Effector memory CD8-positive, alpha-beta T cell (primary cell): ENCODE measurements around the gene SPIN2A.
"Not testable (repeated sequence)": the region's sequence is repeated elsewhere in the genome, so short reads cannot be mapped to it uniquely, and the experiment has no call there.

ENCODE experiments used
- ATAC-seq: fragments of 150-1000 bp; cut with Tn5 transposase; replicated peaks from 2 replicates; pipeline ENCODE4 v1.10.0; 2021; ENCODE audit warnings: mild to moderate bottlenecking, moderate library complexity
- DNase-seq, 3 experiments: peaks; one replicate each; pipeline ENCODE4 v3.0.0; 2021
- H3K27ac Mint-ChIP-seq, 2 donors: one replicate each; pipeline ENCODE4 v1.8.0; 2022; ENCODE audit warnings: mild to moderate bottlenecking in 2 of 2, mixed read lengths in 2 of 2, moderate library complexity in 2 of 2
- H3K27me3 Mint-ChIP-seq, 2 donors: one replicate each; pipeline ENCODE4 v1.8.0; 2022; ENCODE audit warnings: mixed read lengths in 2 of 2
- H3K36me3 Mint-ChIP-seq: one replicate; pipeline ENCODE4 v1.8.0; 2022; ENCODE audit warnings: mild to moderate bottlenecking, moderate library complexity, mixed read lengths; ENCODE audit not compliant: insufficient read depth
- H3K4me1 Mint-ChIP-seq, 2 donors: one replicate each; pipeline ENCODE4 v1.8.0; 2022; ENCODE audit warnings: low read depth in 2 of 2, mixed read lengths in 2 of 2
- H3K4me3 Mint-ChIP-seq, 2 donors: one replicate each; pipeline ENCODE4 v1.8.0; 2022; ENCODE audit warnings: mild to moderate bottlenecking in 2 of 2, mixed read lengths in 2 of 2, moderate library complexity in 2 of 2
- H3K9me3 Mint-ChIP-seq, 2 donors: one replicate each; pipeline ENCODE4 v1.8.0; 2022; ENCODE audit warnings: mixed read lengths in 2 of 2
- total RNA-seq, 9 experiments: gene quantifications; one replicate each; lab custom pipeline; 2026; lab: John Stamatoyannopoulos, UW

The SPIN2A gene
- total RNA-seq = 0 reads per million in 9 experiments

- DNase-seq, H3K27me3 Mint-ChIP-seq, H3K4me1 Mint-ChIP-seq, H3K27ac Mint-ChIP-seq, ATAC-seq, H3K4me3 Mint-ChIP-seq, H3K9me3 Mint-ChIP-seq, H3K36me3 Mint-ChIP-seq: not testable (repeated sequence)
These were observed at the start of gene SPIN2A for GRCh38 chrX:57137073-57137472. Gene SPIN2A (minus strand): TSS chrX:57137397. CDS start chrX:57136597, 800 bp downstream.

DNA sequence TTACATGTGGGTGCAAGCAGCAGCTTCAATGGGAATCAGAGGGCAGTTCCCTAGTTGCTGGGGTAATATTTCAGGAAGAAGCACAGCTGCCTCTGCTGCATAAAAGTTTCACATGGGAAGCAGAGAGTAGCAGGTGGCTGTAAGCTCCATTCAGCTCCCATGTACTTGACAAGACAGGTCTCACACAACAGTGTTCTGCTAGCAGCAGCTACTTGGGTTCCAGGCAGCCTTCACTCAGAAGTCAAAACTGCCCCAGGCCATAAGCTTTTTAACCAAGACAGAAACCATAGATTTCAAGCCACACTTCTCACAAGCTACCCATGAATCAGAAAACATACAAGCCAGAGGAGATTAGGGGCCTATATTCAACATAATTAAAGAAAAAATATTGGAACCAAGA is 41.4 kb upstream of the SPIN2A start:
- Mint-ChIP-seq H3K27ac (no peak overlapping the region), H3K9me3 (peaks cover 4 to 7% of the 10 kb centered on the region in 2 donors), H3K36me3 (no peaks in the 10 kb centered on the region), H3K4me3 (no peak overlapping the region), H3K4me1 (no peaks in the 10 kb centered on the region), H3K27me3 (no peaks in the 10 kb centered on the region)
- DNase-seq (no peak), ATAC-seq (no peak)

DNA sequence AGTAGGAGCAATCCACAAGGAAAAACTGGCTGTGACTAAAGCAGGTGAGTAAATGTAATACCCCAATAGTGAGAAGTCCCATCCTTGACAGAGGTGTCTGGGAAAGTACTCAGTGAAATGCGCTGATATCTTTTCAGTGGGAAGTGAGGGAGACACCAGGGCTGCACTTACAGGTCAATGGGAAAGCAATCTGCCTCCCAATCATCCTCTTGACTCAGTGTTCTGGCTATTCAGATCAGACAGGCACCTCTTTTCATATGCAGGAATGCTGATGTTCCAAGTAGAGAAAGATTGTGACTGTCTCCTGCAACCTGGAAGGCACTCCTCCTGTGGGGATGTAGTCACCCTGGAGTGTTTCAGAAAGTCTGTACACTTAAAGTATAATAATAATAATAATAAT is 39.9 kb upstream of the SPIN2A start:
- no peak for DNase-seq
- Mint-ChIP-seq H3K4me1 (no peaks in the 10 kb centered on the region), H3K9me3 (peaks cover 0 to 2% of the 10 kb centered on the region in 2 donors), H3K27ac (no peak overlapping the region), H3K27me3 (no peaks in the 10 kb centered on the region), H3K36me3 (no peaks in the 10 kb centered on the region), H3K4me3 (no peak overlapping the region)
- no peak for ATAC-seq

DNA sequence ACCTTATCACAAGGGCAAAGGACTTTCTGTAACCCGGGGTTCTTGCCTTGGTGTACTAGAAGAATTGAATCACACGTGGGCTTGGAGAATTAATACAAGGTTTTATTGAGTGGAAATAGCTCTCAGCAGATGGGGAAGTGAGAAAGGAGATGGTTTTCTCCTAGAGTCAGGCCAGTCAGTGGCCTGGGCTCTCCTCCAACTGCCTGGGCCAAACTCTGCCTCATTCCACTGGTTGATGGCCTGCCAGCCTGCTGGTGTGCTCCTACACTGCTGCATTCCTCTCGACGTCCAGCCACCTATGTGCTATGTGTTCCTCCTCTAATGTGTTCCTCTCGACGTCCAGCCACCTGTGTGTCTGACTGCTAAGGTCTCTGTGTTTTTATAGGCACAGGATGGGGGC is 35.3 kb upstream of the SPIN2A start:
- H3K27ac Mint-ChIP-seq = no peak overlapping the region
- ATAC-seq = no peak
- no peaks in the 10 kb centered on the region for H3K36me3 Mint-ChIP-seq

DNA sequence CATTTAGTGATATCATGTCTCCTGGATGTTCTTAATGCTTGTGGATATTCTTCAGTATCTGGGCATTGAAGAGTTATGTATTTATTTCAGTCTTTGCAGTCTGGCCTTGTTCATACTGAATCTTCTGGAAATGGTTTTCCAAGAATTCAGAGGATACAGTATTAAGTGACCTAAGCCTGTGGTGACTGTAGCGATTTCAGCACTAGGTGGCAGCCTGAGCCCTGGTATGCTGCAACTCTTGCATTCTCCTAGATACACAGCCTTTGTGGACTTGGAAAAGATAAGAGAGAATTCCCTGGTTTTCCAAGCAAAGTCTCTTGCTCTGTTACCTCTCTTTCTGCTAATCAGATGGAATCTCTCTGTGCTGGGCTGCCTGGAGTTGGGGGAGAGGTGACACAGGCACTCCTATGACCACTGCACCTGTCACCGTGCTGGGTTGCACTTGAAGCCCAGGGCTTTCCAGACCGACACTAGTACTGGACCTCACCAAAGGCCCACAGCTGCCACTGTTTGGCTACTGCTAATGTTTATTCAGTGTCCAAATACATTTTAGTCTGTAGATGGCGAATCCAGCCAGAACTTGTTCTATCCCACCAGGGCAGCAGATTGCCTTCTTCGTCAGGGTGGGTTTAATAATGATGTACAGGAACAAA is 19.3 kb upstream of the SPIN2A start:
- ATAC-seq = no peak
- no peak overlapping the region for H3K27ac Mint-ChIP-seq

More for the DNA sequence above, 35.3 kb upstream of the SPIN2A start:
- Mint-ChIP-seq H3K4me3 (no peak overlapping the region), H3K4me1 (no peaks in the 10 kb centered on the region), H3K27me3 (no peaks in the 10 kb centered on the region), H3K9me3 (no peaks in the 10 kb centered on the region)
- no peak for DNase-seq

DNA sequence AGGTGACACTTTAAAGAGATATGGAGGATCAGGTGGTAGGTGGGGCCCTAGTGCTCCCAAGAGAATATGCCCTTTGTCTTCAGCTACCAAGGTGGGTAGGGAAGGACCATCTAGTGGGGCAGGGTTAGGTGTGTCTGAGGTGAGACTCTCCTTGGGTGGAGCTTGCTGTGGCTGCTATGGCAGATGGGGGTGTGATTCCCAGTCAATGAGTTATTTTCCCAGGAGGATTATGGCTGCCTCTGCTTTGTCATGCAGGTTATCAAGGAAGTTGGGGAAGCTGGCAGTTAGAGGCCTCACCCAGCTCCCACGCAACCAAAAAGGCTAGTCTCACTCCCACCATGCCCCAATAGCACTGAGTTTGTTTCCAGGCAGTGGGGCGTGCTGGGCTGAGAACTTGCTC is 18.0 kb upstream of the SPIN2A start:
- no peak for DNase-seq

More for the DNA sequence above, 19.3 kb upstream of the SPIN2A start:
- no peak overlapping the region for H3K4me3 Mint-ChIP-seq
- H3K4me1 Mint-ChIP-seq = no peaks in the 10 kb centered on the region
- H3K36me3 Mint-ChIP-seq = no peaks in the 10 kb centered on the region
- no peak for DNase-seq
- no peaks in the 10 kb centered on the region for H3K27me3 Mint-ChIP-seq
- no peaks in the 10 kb centered on the region for H3K9me3 Mint-ChIP-seq

GRCh38 chrX:57152222-57152621 is 15.0 kb upstream of the SPIN2A start:
- H3K27me3 Mint-ChIP-seq = not testable (repeated sequence)

More for the DNA sequence above, 18.0 kb upstream of the SPIN2A start:
- no peak for ATAC-seq
- Mint-ChIP-seq H3K27me3 (no peaks in the 10 kb centered on the region), H3K27ac (no peak overlapping the region), H3K4me1 (no peaks in the 10 kb centered on the region), H3K4me3 (no peak overlapping the region), H3K36me3 (no peaks in the 10 kb centered on the region), H3K9me3 (no peaks in the 10 kb centered on the region)

DNA sequence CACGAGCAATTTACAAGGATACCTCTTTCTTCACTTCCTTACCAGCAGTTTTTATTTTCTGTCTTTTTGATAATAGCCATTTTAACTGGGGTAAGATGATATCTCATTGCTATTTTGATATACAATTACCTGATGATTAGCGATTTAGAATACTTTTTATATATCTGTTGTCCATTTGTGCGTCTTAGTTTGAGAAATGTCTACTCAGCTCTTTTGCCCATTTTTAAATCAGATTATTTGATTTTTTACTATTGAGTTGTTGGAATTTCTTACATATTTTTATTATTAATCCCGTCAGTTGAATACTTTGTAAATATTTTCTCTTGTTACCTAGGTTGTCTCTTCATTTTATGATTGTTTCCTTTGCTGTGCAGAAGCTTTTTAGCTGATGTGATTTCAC is 1.5 kb upstream of the SPIN2A start:
- H3K4me1 Mint-ChIP-seq = peaks cover 5 to 6% of the 10 kb centered on the region in 2 donors
- ATAC-seq = no peak
- H3K4me3 Mint-ChIP-seq = no peak overlapping the region

More at GRCh38 chrX:57152222-57152621, 15.0 kb upstream of the SPIN2A start:
- ATAC-seq, H3K36me3 Mint-ChIP-seq, H3K9me3 Mint-ChIP-seq, H3K4me3 Mint-ChIP-seq, H3K27ac Mint-ChIP-seq, H3K4me1 Mint-ChIP-seq, DNase-seq: not testable (repeated sequence)

DNA sequence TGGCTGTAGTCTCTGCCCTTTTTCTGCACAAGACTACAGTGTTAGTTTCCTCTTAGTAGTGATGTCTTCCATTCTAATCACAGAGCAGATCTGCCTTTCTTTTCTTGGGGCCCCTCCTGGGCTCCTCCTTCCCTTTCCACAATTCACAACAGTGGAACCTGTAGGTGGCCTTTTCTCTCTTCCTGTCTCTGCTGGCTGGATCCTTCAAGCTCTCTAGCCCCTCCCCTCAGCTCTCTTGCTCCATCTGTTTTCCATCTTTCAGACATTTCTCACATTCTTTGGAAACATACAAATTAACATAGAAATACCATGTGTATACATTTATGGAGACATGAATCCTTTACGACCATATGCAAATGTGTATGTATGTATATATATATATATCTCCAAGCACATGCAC is 304 bp upstream of the SPIN2A start:
- Mint-ChIP-seq H3K9me3 (peaks cover 0 to 2% of the 10 kb centered on the region in 2 donors), H3K4me3 (no peak overlapping the region), H3K27ac (no peak overlapping the region), H3K27me3 (no peaks in the 10 kb centered on the region), H3K36me3 (no peaks in the 10 kb centered on the region), H3K4me1 (peaks cover 5 to 6% of the 10 kb centered on the region in 2 donors)
- ATAC-seq (no peak), DNase-seq (no peak)

More for the DNA sequence above, 1.5 kb upstream of the SPIN2A start:
- Mint-ChIP-seq H3K36me3 (no peaks in the 10 kb centered on the region), H3K27me3 (no peaks in the 10 kb centered on the region), H3K27ac (no peak overlapping the region), H3K9me3 (peaks cover 0 to 2% of the 10 kb centered on the region in 2 donors)
- no peak for DNase-seq

DNA sequence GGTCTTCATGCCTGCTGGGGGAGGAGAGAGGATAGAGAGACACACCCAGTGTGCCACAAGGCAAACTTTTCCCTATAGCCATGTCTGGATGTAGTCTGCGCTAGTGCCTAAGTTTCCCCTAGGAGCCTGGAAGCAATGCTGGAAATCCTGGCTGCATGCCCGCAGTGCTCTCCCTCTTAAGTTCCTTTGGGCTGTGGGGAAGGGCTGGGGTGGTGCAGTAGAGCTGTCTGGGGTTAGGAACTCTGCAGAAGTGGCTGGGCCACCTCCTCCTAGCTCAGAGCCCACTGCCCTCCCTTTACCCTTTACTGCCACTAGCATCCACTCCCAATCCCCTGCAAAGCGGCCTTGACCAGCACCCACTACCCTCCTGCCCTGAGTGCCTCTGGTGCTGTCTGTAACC is 608 bp downstream of the SPIN2A start:
- ATAC-seq, DNase-seq, H3K27ac Mint-ChIP-seq, H3K9me3 Mint-ChIP-seq, H3K4me3 Mint-ChIP-seq, H3K4me1 Mint-ChIP-seq, H3K27me3 Mint-ChIP-seq, H3K36me3 Mint-ChIP-seq: not testable (repeated sequence)

- no peak overlapping the region for H3K27ac Mint-ChIP-seq
- H3K9me3 Mint-ChIP-seq = peaks cover 0 to 2% of the 10 kb centered on the region in 2 donors
- no peak overlapping the region for H3K4me3 Mint-ChIP-seq
- H3K27me3 Mint-ChIP-seq = no peaks in the 10 kb centered on the region
- ATAC-seq = no peak
- DNase-seq = no peak
- no peaks in the 10 kb centered on the region for H3K36me3 Mint-ChIP-seq
- no peaks in the 10 kb centered on the region for H3K4me1 Mint-ChIP-seq
These were observed 1.9 kb downstream of the SPIN2A start for GRCh38 chrX:57135287-57135686.

DNA sequence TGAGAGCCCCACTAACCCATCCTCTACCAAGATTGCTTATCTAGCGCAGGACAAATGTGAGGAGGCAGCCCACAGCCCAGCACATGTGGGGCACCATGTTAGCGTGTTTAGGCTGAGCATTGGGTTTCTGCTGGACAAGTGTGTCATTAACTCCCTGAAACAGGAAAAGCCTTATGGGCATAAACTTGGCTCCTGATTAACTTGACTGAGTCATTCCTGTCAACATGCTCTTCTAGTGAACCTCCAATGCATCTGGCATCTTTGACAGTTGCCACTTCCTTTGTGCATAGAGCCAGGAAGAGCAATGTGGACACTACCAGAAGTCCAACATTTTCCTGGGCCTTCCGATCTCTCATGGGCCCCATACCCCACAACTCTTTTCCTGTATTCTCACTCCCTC is 2.5 kb downstream of the SPIN2A start:
- Mint-ChIP-seq H3K4me3 (no peak overlapping the region), H3K4me1 (no peaks in the 10 kb centered on the region), H3K36me3 (no peaks in the 10 kb centered on the region), H3K27me3 (no peaks in the 10 kb centered on the region), H3K9me3 (peaks cover 0 to 2% of the 10 kb centered on the region in 2 donors), H3K27ac (no peak overlapping the region)
- no peak for ATAC-seq
- DNase-seq = no peak

DNA sequence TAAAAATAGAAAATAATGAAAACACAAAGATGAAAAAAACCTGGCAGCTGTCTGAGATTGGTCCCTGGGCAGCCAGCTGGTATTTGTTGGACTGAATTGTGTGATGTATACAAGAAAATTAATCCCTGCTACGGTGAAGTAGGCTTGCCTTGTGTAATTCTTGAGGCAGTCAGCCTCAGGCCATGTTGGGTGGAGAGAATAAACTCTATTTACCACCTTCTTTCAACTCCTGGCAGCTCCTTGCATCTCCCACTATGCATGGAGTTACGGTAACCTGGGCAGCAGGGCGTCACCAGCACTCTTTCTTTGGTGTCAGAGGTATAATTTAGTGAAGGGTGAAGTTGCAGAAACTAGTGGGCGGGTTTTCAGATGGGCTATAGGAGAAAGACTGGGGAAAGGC is 3.5 kb downstream of the SPIN2A start:
- Mint-ChIP-seq H3K27me3 (no peaks in the 10 kb centered on the region), H3K36me3 (no peaks in the 10 kb centered on the region), H3K4me3 (no peak overlapping the region), H3K4me1 (no peaks in the 10 kb centered on the region), H3K9me3 (peaks cover 0 to 2% of the 10 kb centered on the region in 2 donors), H3K27ac (no peak overlapping the region)
- ATAC-seq = no peak
- DNase-seq = no peak

GRCh38 chrX:57133284-57133683 is 3.9 kb downstream of the SPIN2A start:
- H3K36me3 Mint-ChIP-seq, ATAC-seq, H3K9me3 Mint-ChIP-seq, H3K27me3 Mint-ChIP-seq, H3K4me1 Mint-ChIP-seq, DNase-seq, H3K4me3 Mint-ChIP-seq, H3K27ac Mint-ChIP-seq: not testable (repeated sequence)
